ENCODE data around the gene HDGFL2. TPM values are rescaled to one million over a fixed set of nuclear protein-coding genes. Genes with fewer than 3 reads are reported as not detected.
A peak's percentile ranks its signal among the peaks of the same experiment; 100 is the strongest.

HDGFL2 gene
- total RNA-seq, 1 donor from 2014 or later: 35.0 TPM

- FAIRE-seq: no peak
- peaks cover 16% of the 10 kb centered on the region for H3K36me3 ChIP-seq (ENCODE audit: control insufficient read depth, insufficient read depth, low read length)
- no peak for TF ChIP-seq CTCF (IDR thresholded peaks at IDR 0.05; ENCODE audit: insufficient read depth, low read length, severe bottlenecking)
Observed at GRCh38 chr19:4429771-4430171, 42.3 kb upstream of the HDGFL2 start.

DNA sequence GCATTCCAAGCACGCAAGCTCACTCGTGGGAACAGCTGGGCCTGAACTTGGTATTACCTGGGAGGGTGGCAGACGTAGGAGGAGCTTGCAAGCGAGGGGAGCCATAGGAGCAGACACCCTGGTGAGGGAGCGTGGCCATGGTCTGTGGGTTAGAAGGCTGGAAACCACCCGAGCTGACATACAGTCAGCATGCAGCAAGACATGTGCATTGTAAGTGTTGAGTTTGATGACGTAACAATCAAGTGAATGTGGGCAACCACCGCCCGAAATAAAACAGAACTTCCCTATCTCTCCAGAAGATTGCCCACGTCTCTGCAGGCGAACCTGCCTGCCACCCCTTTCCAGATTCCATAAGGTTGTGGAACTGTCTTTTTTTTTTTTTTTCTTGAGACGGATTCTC lies 41.3 kb upstream of the HDGFL2 start:
- Histone ChIP-seq H3K36me3 (ENCODE audit: control insufficient read depth, insufficient read depth, low read length) (peaks cover 16% of the 10 kb centered on the region), H3K27me3 (ENCODE audit: control insufficient read depth, insufficient read depth, low read length) (no peaks in the 10 kb centered on the region), H3K4me3 (ENCODE audit: low read depth, low read length) (no peak overlapping the region)
- no peak for TF ChIP-seq CTCF (IDR thresholded peaks at IDR 0.05; ENCODE audit: insufficient read depth, low read length, severe bottlenecking)
- DNase-seq (ENCODE audit: low read depth): no peak
- peak; percentile 93 for FAIRE-seq

More at GRCh38 chr19:4429771-4430171, 42.3 kb upstream of the HDGFL2 start:
- DNase-seq (ENCODE audit: low read depth): no peak
- H3K4me3 ChIP-seq (ENCODE audit: low read depth, low read length): no peak overlapping the region
- H3K27me3 ChIP-seq (ENCODE audit: control insufficient read depth, insufficient read depth, low read length): no peaks in the 10 kb centered on the region

GRCh38 chr19:4431296-4431695 lies 40.8 kb upstream of the HDGFL2 start:
- DNase-seq (ENCODE audit: low read depth) (no peak), FAIRE-seq (no peak)
- H3K36me3 ChIP-seq (ENCODE audit: control insufficient read depth, insufficient read depth, low read length): peaks cover 19% of the 10 kb centered on the region
- H3K4me3 ChIP-seq (ENCODE audit: low read depth, low read length): no peak overlapping the region
- no peaks in the 10 kb centered on the region for H3K27me3 ChIP-seq (ENCODE audit: control insufficient read depth, insufficient read depth, low read length)
- TF ChIP-seq CTCF (IDR thresholded peaks at IDR 0.05; ENCODE audit: insufficient read depth, low read length, severe bottlenecking): no peak

- Histone ChIP-seq H3K27me3 (ENCODE audit: control insufficient read depth, insufficient read depth, low read length) (no peaks in the 10 kb centered on the region), H3K36me3 (ENCODE audit: control insufficient read depth, insufficient read depth, low read length) (peaks cover 19% of the 10 kb centered on the region), H3K4me3 (ENCODE audit: low read depth, low read length) (no peak overlapping the region)
- FAIRE-seq: no peak
- no peak for DNase-seq (ENCODE audit: low read depth)
- no peak for TF ChIP-seq CTCF (IDR thresholded peaks at IDR 0.05; ENCODE audit: insufficient read depth, low read length, severe bottlenecking)
Observed at GRCh38 chr19:4431808-4432674, 40.1 kb upstream of the HDGFL2 start.

- Histone ChIP-seq H3K27me3 (ENCODE audit: control insufficient read depth, insufficient read depth, low read length) (no peaks in the 10 kb centered on the region), H3K4me3 (ENCODE audit: low read depth, low read length) (no peak overlapping the region), H3K36me3 (ENCODE audit: control insufficient read depth, insufficient read depth, low read length) (peaks cover 19% of the 10 kb centered on the region)
- TF ChIP-seq CTCF (IDR thresholded peaks at IDR 0.05; ENCODE audit: insufficient read depth, low read length, severe bottlenecking): no peak
- FAIRE-seq (no peak), DNase-seq (ENCODE audit: low read depth) (no peak)
Observed at GRCh38 chr19:4432918-4433506, 39.1 kb upstream of the HDGFL2 start.
